HG02678 (cell line): ENCODE results near the gene AP1M1.

ENCODE experiments used
- ATAC-seq: cut with Tn5 transposase; IDR thresholded peaks from one replicate; pipeline ENCODE4 v1.9.1; 2021; ENCODE audit warnings: mild to moderate bottlenecking, moderate library complexity; ENCODE audit not compliant: unreplicated experiment

Gene AP1M1

DNA sequence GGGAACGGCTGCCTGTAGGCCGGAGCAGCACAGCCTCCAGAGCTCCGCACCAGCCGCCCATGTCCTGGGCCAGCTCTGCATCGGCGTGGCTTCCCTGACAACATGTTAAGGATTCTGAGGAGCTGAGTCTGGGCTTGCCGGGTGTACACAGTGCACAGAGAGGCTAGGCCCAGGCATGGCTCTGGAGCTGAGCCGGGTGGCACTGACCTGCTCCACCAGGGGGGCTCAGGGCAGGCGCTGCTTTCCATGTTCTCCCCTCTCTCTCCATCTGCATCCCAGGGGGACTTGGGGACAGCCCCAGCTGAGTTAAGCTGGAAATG lies 31.6 kb downstream of the AP1M1 start:
- no peak for ATAC-seq

- ATAC-seq, result no peak
These were observed 34.4 kb downstream of the AP1M1 start for GRCh38 chr19:16232127-16232526.

DNA sequence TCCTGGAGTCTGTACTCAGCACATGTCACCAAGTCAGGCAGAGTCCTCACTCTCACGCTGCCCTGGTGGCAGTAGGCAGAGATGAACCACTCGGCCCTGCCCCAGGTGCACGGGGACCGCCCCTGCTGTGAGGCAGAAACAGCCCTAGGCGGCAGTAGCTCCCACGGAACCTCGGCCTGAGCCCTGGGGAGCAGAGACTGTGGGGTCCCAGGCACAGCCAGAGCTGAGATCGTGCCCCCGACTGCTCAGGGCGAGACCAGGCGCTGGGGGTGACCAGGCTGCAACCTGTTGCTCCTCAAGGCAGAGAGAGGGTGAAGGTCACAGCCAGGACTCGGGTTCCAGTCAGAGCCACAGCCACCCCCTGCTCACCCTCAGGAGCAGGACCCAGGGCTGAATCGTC lies 34.9 kb downstream of the AP1M1 start:
- no peak for ATAC-seq

GRCh38 chr19:16233081-16233776 lies 35.5 kb downstream of the AP1M1 start:
- ATAC-seq, result no peak

DNA sequence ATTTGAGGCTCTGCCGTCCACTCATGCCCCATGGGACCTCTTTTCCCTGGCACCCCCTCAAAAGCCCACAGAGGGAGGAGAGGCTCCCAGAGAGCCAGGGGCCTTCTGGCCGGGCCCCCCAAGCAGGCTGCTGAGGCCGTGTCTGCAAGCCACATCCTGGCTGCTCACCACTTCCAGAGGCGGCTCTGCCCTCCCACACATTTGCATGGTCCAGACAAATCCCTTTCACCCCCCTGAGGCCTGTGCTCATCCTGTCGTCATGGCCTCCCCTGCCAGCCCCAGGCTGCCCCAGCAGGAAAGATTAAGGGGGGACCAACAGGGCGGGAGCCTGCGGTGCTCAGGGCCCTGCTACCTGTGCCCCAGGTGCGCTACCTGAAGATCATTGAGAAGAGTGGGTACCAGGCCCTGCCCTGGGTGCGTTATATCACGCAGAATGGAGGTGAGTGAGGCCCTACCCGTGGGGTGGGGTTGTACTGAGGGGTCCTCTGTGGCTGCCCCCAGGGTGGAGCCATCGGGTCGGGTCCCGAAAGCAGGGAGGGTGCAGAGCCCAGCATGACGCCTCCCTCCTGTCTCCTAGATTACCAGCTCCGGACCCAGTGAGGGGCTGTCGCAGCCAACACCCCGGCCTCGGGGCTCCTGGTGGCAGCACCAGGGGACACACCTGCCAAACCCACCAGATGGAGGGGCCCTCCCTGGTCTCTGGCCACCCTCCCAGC lies 36.3 kb downstream of the AP1M1 start:
- no peak for ATAC-seq

DNA sequence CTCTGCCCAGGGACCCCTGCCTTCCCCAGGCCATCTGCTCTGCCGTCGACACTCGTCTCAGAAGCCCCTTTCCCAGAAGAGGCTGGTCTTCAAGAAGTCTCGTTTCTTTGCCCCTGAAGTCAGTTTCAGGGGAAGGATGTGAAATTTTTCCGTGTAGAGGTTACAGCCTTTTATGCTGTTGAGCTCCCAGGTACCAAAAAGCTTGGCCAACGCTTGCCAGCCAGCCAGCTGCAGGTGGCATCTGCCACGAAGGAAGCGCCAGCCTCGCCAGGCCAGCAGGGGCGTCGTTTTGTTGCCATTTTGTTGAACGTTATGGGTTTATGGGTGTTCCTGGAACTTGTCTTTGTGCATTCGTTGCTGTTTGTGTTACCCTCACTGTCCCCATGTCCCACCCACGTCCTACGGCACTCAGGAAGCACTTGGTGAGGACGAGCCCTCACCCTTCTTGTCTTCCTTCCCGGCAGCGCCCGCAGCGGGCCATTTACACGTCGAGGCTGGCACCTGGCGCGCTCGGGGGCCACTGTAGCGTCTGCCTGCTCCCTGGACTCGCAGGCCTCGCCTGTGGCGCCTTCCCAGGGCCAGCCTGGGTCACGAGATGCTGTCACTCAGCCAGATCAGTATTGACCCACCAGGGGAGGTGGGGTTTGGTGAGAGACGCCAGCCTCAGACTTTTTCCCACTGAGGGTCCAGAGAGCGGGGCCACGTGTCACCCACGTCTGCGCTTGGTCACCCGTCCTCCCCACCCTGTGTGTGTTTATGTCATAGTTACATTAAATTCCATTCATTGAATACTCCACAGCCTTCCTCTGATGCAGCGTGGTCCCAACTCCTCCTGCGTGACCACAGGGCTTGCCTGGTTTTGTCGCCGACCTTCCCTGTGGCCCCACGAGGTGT lies 37.1 kb downstream of the AP1M1 start:
- no peak for ATAC-seq

- ATAC-seq, result no peak
These were observed 38.3 kb downstream of the AP1M1 start for GRCh38 chr19:16235811-16236652.

- ATAC-seq, result no peak
These were observed 46.4 kb downstream of the AP1M1 start for GRCh38 chr19:16244091-16244490.

DNA sequence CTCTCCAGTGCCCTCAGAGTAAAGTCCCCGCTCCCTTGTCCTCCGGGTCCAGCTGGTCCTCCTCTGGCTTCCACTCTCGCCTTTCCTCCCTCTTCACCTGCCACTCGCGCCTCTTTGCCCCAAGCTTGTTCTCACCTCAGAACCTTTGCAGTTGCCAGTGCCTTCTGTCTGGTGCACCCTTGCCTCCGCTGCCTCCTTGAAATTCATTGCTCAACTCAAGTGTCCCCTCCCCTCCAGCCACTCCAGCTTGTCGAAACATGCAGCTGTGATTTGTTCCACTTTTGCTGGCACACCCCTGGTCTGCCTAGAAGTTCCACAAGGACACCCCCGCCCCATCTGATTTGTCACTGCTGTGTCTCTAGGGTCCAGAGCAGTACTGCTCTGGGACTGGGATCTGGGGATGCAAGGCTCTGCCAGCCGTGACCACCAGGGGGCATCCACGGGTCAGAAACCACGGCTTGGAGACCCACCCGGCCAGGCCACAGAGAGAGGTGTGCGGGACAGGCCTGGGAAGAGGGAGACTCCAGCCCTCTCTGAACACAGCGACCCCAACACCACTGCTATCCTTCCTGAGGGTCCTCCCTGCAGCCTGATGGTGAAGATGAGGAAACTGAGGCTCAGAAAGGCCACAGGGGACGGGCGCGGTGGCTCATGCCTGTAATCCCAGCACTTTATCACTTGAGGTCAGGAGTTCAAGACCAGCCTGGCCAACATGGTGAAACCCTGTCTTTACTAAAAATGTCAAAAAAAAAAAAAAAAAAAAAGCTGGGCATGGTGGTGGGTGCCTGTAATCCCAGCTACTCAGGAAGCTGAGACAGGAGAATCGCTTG lies 49.9 kb downstream of the AP1M1 start:
- peak; percentile 51 for ATAC-seq

DNA sequence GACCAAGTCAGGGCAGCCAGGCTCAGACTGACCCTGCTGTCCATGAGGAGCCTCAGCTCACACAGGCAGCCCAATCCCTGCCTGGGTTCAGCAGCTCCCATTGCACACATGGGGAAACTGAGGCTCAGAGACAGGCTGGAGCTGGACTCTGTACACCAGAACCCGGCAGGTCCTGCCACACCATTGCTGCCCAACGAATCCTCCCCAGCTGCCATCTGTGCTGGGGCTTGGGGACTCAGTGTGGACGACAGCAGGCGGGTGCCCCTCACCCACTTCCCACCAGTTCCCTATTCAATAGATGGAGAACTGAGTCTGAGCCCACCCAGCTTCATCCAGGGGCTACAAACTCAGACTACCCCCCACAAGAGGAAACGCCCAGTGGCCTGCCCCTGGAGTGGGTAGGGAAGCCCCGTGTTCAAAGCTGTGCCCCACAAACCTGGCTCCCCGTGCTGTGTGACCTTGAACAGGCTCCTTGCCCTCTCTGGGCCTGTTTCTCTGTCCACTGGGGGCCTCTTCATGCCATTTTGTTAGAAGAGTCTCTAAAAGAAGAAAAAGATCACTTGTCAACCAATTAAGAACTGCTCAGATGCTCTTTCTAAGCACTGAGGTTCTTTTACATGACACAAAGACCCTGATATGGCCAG lies 50.8 kb downstream of the AP1M1 start:
- ATAC-seq, result no peak

- ATAC-seq, result no peak
These were observed 52.2 kb downstream of the AP1M1 start for GRCh38 chr19:16249826-16250404.

- ATAC-seq, result no peak
These were observed 54.9 kb downstream of the AP1M1 start for GRCh38 chr19:16252459-16253205.

GRCh38 chr19:16254851-16255408 lies 57.2 kb downstream of the AP1M1 start:
- ATAC-seq, result no peak

- no peak for ATAC-seq
These were observed 59.8 kb downstream of the AP1M1 start for GRCh38 chr19:16257509-16258002.

DNA sequence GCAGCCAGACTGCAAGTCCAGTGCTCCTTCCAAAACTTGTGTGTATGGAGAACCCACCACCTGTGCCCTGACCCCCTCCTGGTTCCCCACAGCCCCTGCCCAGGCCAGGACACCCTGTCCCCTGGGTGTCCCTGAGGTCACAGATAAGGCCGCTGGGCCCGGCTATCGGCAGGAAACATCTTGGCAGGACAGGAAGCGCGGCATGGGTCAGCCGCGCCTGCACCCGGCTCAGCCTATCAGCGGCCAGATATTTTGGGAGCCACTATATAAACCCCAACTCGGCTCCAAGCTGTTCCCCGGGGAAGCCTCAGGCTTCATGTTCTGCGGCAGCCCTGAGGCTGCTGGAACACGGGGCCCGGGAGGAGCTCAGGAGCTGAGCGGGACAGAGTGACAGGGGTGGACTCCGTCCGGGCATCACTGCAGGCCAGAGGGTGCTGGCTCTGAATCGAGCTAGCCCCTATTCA lies 60.8 kb downstream of the AP1M1 start:
- no peak for ATAC-seq

DNA sequence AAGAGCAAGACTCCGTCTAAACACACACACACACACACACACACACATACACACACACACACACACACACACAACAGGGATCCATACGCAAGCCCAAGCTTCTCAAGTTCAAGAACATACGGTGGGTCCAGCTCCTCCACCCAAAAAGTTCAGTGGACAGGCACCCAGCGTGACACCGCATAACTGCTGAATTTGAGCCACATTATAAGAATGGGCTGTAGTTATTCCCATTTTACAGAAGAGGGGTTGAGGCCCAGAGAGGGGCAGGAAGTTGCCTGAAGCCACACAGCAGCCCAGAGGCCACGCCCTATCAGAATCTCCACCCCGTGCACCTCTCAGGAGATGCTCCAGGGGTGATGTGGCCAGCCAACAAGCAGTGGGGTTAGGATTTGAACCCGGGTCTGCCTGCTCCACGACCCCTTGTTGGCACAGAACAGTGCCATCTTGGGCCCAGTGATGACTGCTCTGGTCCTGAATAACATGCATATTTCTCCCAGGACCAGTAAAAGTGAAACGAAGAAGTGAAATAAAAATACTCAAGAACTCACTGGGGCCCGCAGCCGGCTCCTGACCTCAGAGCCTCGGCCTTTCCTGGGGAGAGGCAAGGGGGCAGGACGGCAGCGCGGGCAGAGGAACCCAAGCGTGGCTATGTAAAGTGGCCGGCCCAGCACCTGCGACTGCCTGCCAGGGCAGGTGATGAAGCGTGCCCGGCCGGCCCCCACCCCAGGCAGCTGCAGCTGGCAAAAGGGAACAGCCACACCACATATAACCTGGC lies 61.9 kb downstream of the AP1M1 start:
- peak; percentile 78 for ATAC-seq
